HCT116 (cell line): ENCODE results near the gene POLE. TPM values are rescaled to one million over a fixed set of nuclear protein-coding genes. Genes with fewer than 3 reads are reported as not detected.

Experiments used
- ATAC-seq: fragments of 200-7000 bp; cut with Tn5 transposase; 2 replicates; pipeline ENCODE4 v1.9.1; 2020; ENCODE audit warnings: mild to moderate bottlenecking, moderate library complexity
- BruUV-seq: library from RNA; stranded (reverse); fragments of 400-500 nt; replicated peaks from 2 replicates; lab custom pipeline; 2021; lab: Mats Ljungman, UMichigan
- CTCF ChIA-PET: fragments of 300-600 bp; sonication (Branson Sonifier 250); formaldehyde crosslinking; loops from one replicate; lab custom pipeline; 2021; ENCODE audit warnings: antibody characterized with exemption; lab: Charles Lee
- POLR2A ChIA-PET: fragments of 300-600, 350-600 bp; sonication (Branson Sonifier 250); formaldehyde crosslinking; loops from one replicate; lab custom pipeline; 2021; ENCODE audit warnings: antibody characterized with exemption; lab: Charles Lee
- RAD21 ChIA-PET, 2 experiments: fragments of 300-600 bp; sonication (Branson Sonifier 250); formaldehyde crosslinking; loops; one replicate each; lab custom pipeline; 2023; ENCODE audit warnings: low total read pairs in 2 of 2; ENCODE audit not compliant: uncharacterized antibody in 2 of 2, unreplicated experiment in 2 of 2, low non-redundant PET in 1 of 2; lab: Charles Lee
- DNase-seq: peaks from one replicate; pipeline ENCODE4 v3.0.0-alpha.2; 2010; ENCODE audit warnings: low read depth, low spot score
- H2AFZ ChIP-seq: fragments of 200-600 bp; shearing (Covaris generic), sonication (generic); 2 replicates; pipeline ENCODE4 v1.6.1; 2017; ENCODE audit warnings: low read depth, mixed run types, mixed read lengths, antibody characterized with exemption, low read length; ENCODE audit not compliant: poor library complexity, severe bottlenecking
- H3K27ac ChIP-seq: 2 replicates; pipeline ENCODE4 v1.5.1; 2012; ENCODE audit warnings: low read depth, low read length
- H3K27me3 ChIP-seq: fragments of 200-600 bp; sonication (generic); 2 replicates; pipeline ENCODE4 v1.6.1; 2016; ENCODE audit warnings: mixed run types, low read length, mixed read lengths; ENCODE audit not compliant: insufficient read depth
- H3K36me3 ChIP-seq, 2 experiments: fragments of 200-500 bp in 1 of 2; fragments of 200-600 bp in 1 of 2; sonication (Bioruptor generic) in 1 of 2; sonication (generic) in 1 of 2; 2 replicates each; pipeline versions ENCODE4 v1.5.1 to v1.6.1; 2014 to 2016; ENCODE audit warnings: low read length in 2 of 2, inconsistent platforms in 1 of 2, mixed read lengths in 1 of 2, mixed run types in 1 of 2; ENCODE audit not compliant: insufficient read depth in 2 of 2, control insufficient read depth in 1 of 2
- H3K4me1 ChIP-seq, 2 experiments: fragments of 200-600 bp in 1 of 2; sonication (generic) in 1 of 2; 2 replicates each; pipeline versions ENCODE4 v1.5.1 to v1.6.1; 2012 to 2017; ENCODE audit warnings: low read length in 2 of 2, inconsistent platforms in 1 of 2, mild to moderate bottlenecking in 1 of 2, mixed read lengths in 1 of 2, mixed run types in 1 of 2, moderate library complexity in 1 of 2; ENCODE audit not compliant: insufficient read depth in 2 of 2, control insufficient read depth in 1 of 2
- H3K4me2 ChIP-seq: fragments of 200-600 bp; sonication (generic); 2 replicates; pipeline ENCODE4 v1.6.1; 2017; ENCODE audit warnings: mixed run types, low read length, mixed read lengths
- H3K4me3 ChIP-seq, 2 experiments: fragments of 200-600 bp in 1 of 2; sonication (generic) in 1 of 2; replicated peaks in 1 of 2; 2 replicates each; pipeline ENCODE4 v1.5.1; 2011 to 2016; ENCODE audit warnings: low read length in 2 of 2, control low read depth in 1 of 2, low read depth in 1 of 2, mild to moderate bottlenecking in 1 of 2, mixed read lengths in 1 of 2, mixed run types in 1 of 2
- H3K79me2 ChIP-seq: fragments of 200-600 bp; sonication (generic); 2 replicates; pipeline ENCODE4 v1.6.1; 2017; ENCODE audit warnings: mild to moderate bottlenecking, mixed run types, low read length, moderate library complexity, mixed read lengths; ENCODE audit not compliant: insufficient read depth
- H3K9ac ChIP-seq: fragments of 200-600 bp; sonication (generic); 2 replicates; pipeline ENCODE4 v1.6.1; 2016; ENCODE audit warnings: low read length, mixed read lengths
- H3K9me2 ChIP-seq: fragments of 200-600 bp; sonication (generic), shearing (Covaris generic); 2 replicates; pipeline ENCODE4 v1.6.1; 2017; ENCODE audit warnings: mixed run types, mild to moderate bottlenecking, moderate library complexity; ENCODE audit not compliant: insufficient read depth
- H3K9me3 ChIP-seq, 2 experiments: fragments of 200-500 bp in 1 of 2; fragments of 200-600 bp in 1 of 2; sonication (Bioruptor generic) in 1 of 2; sonication (generic) in 1 of 2; 2 replicates each; pipeline ENCODE4 v1.6.1; 2014 to 2017; ENCODE audit warnings: low read length in 2 of 2, mixed read lengths in 2 of 2, inconsistent platforms in 1 of 2, low read depth in 1 of 2, mild to moderate bottlenecking in 1 of 2, mixed run types in 1 of 2, moderate library complexity in 1 of 2; ENCODE audit not compliant: control insufficient read depth in 1 of 2, insufficient read depth in 1 of 2
- H4K20me1 ChIP-seq: fragments of 200-600 bp; sonication (generic), shearing (Covaris generic); 2 replicates; pipeline ENCODE4 v1.6.1; 2017; ENCODE audit warnings: mixed run types, mild to moderate bottlenecking, moderate library complexity; ENCODE audit not compliant: insufficient read depth
- ATF3 ChIP-seq: IDR thresholded peaks from 2 replicates; pipeline ENCODE4 v1.6.1; 2012
- CBX3 ChIP-seq: IDR thresholded peaks from 2 replicates; pipeline ENCODE4 v1.6.1; 2012; ENCODE audit warnings: low read depth
- CEBPB ChIP-seq: IDR thresholded peaks from 2 replicates; pipeline ENCODE4 v1.6.1; 2012; ENCODE audit warnings: low read depth
- CTCF ChIP-seq, 3 experiments: fragments of 200-600 bp in 1 of 3; sonication (generic) in 1 of 3; IDR thresholded peaks in 2 of 3; conservative IDR thresholded peaks in 1 of 3; 2 replicates each; pipeline ENCODE4 v1.5.1; 2012 to 2017; ENCODE audit warnings: low read depth in 2 of 3, low read length in 2 of 3, antibody characterized with exemption in 1 of 3, borderline replicate concordance in 1 of 3, control low read depth in 1 of 3, mild to moderate bottlenecking in 1 of 3, mixed read lengths in 1 of 3, mixed run types in 1 of 3, moderate library complexity in 1 of 3; ENCODE audit not compliant: insufficient read depth in 1 of 3
- EGR1 ChIP-seq: IDR thresholded peaks from 2 replicates; pipeline ENCODE4 v1.6.1; 2012; ENCODE audit warnings: low read depth
- ELF1 ChIP-seq: IDR thresholded peaks from 2 replicates; pipeline ENCODE4 v1.6.1; 2012; ENCODE audit warnings: low read depth, borderline replicate concordance
- EZH2 ChIP-seq: fragments of 200-600 bp; sonication (generic); IDR thresholded peaks from 2 replicates; pipeline ENCODE4 v1.6.1; 2017; ENCODE audit warnings: antibody characterized with exemption, mixed run types
- EZH2phosphoT487 ChIP-seq: fragments of 200-600 bp; IDR thresholded peaks from 2 replicates; pipeline ENCODE4 v1.6.1; 2018; ENCODE audit warnings: antibody characterized with exemption, borderline replicate concordance
- FOSL1 ChIP-seq: IDR thresholded peaks from 2 replicates; pipeline ENCODE4 v1.6.1; 2012; ENCODE audit warnings: low read depth
- MAX ChIP-seq: IDR thresholded peaks from 2 replicates; pipeline ENCODE4 v1.6.1; 2012
- POLR2A ChIP-seq: IDR thresholded peaks from 2 replicates; pipeline ENCODE4 v1.7.0; 2011; ENCODE audit warnings: borderline replicate concordance; ENCODE audit not compliant: insufficient read depth, insufficient read length; ENCODE audit errors: extremely low read depth
- POLR2AphosphoS5 ChIP-seq: IDR thresholded peaks from 2 replicates; pipeline ENCODE4 v1.6.1; 2011; ENCODE audit warnings: mild to moderate bottlenecking, low read depth, low read length, moderate library complexity
- RAD21 ChIP-seq: IDR thresholded peaks from 2 replicates; pipeline ENCODE4 v1.6.1; 2012; ENCODE audit warnings: low read depth, mild to moderate bottlenecking
- REST ChIP-seq: IDR thresholded peaks from 2 replicates; pipeline ENCODE4 v1.6.1; 2012; ENCODE audit warnings: low read depth
- SP1 ChIP-seq: IDR thresholded peaks from 2 replicates; pipeline ENCODE4 v1.6.1; 2012; ENCODE audit warnings: low read depth
- SRF ChIP-seq: IDR thresholded peaks from 2 replicates; pipeline ENCODE4 v1.6.1; 2012; ENCODE audit warnings: low read depth
- YY1 ChIP-seq: IDR thresholded peaks from 2 replicates; pipeline ENCODE4 v1.6.1; 2011; ENCODE audit warnings: low read length, low read depth, moderate library complexity, mild to moderate bottlenecking; ENCODE audit not compliant: insufficient replicate concordance; ENCODE audit errors: extremely low read depth
- ZNF274 ChIP-seq: fragments of 200-500 bp; sonication (Bioruptor generic); IDR thresholded peaks from 2 replicates; pipeline ENCODE4 v1.6.1; 2014; ENCODE audit warnings: mild to moderate bottlenecking, low read depth, low read length, inconsistent platforms
- intact Hi-C: fragments of 100-400 bp; cut with micrococcal nuclease; formaldehyde crosslinking; loops from 2 replicates; pipeline ENCODE4 v1.10.0; 2022
- total RNA-seq: library from RNA; stranded (reverse); gene quantifications from one replicate; pipeline ENCODE4 v1.2.1, GENCODE V29; 2021; ENCODE audit not compliant: unreplicated experiment

The POLE gene
- total RNA-seq, 1 experiment from 2014 or later, result 128 TPM

- TF ChIP-seq REST (no peak), CBX3 (no peak), CEBPB (no peak), ATF3 (no peak), ZNF274 (no peak), EZH2phosphoT487 (no peak), YY1 (no peak), POLR2AphosphoS5 (no peak), EGR1 (no peak), SP1 (no peak)
These were observed 80.2 kb downstream of the POLE start (continued) for GRCh38 chr12:132606927-132607326.

GRCh38 chr12:132606466-132606865 is 80.7 kb downstream of the POLE start:
- H3K4me2 ChIP-seq, result no peak overlapping the region
- POLR2A ChIA-PET, result no interaction called here
- no peaks in the 10 kb centered on the region for H3K36me3 ChIP-seq
- no peaks in the 10 kb centered on the region for H3K79me2 ChIP-seq
- no TSS peak for BruUV-seq
- no peak overlapping the region for H3K4me3 ChIP-seq
- H3K9me3 ChIP-seq, result no peaks in the 10 kb centered on the region
- no peaks in the 10 kb centered on the region for H4K20me1 ChIP-seq
- no peak overlapping the region for H3K9ac ChIP-seq
- intact Hi-C loops, result no loop called here
- DNase-seq, result no peak
- no peaks in the 10 kb centered on the region for H3K4me1 ChIP-seq
- H3K27me3 ChIP-seq, result no peaks in the 10 kb centered on the region
- no peak overlapping the region for H3K27ac ChIP-seq
- CTCF ChIA-PET, result no interaction called here
- H2AFZ ChIP-seq, result no peak overlapping the region
- no peak for ATAC-seq
- RAD21 ChIA-PET, result no interaction called here
- H3K9me2 ChIP-seq, result no peaks in the 10 kb centered on the region
- no peak for TF ChIP-seq POLR2A
- no peak for TF ChIP-seq ELF1
- no peak for TF ChIP-seq EZH2
- TF ChIP-seq MAX, result no peak
- no peak for TF ChIP-seq RAD21
- TF ChIP-seq CTCF (IDR thresholded peaks at IDR 0.05 in 2 of 3, conservative IDR thresholded peaks at IDR 0.05 in 1 of 3; ENCODE audit: borderline replicate concordance in 1 of 3, insufficient read depth in 1 of 3, low read depth in 2 of 3, low read length in 2 of 3), result no peak
- no peak for TF ChIP-seq REST
- TF ChIP-seq FOSL1, result no peak
- TF ChIP-seq CBX3, result no peak
- TF ChIP-seq CEBPB, result no peak
- TF ChIP-seq ZNF274, result no peak
- TF ChIP-seq SRF, result no peak
